ENCODE data around the gene LRBA. TPM values are rescaled to one million over a fixed set of nuclear protein-coding genes. Genes with fewer than 3 reads are reported as not detected.

The LRBA gene
- polyA plus RNA-seq, 1 of the 3 experiments (the other 2 are of a cell fraction): 11.4 TPM

DNA sequence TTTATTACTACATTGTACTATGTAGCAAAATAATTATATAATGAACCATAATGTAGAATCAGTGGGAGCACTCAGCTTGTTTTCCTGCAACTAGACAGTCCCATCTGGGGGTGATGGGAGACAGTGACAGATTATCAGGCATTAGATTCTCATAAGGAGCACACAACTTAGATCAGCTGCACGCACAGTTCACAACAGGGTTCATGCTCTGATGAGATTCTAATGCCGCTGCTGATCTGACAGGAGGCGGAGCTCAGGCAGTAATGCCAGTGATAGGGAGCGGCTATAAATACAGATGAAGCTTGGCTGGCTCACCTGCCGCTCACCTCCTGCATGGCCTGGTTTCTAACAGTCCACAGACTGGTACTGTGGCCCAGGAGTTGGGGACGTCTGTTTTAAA is 233.9 kb downstream of the LRBA start:
- TF ChIP-seq ELF1 (IDR thresholded peaks at IDR 0.05) (no peak), MXI1 (IDR thresholded peaks at IDR 0.05; ENCODE audit: low read depth, low read length) (no peak), RXRA (IDR thresholded peaks at IDR 0.05; ENCODE audit: borderline replicate concordance, low read depth) (no peak), EP300 (IDR thresholded peaks at IDR 0.05; ENCODE audit: borderline replicate concordance in 1 of 2, low read depth in 1 of 2, low read length in 1 of 2) (no peak), RCOR1 (IDR thresholded peaks at IDR 0.05; ENCODE audit: low read length) (no peak), RFX5 (IDR thresholded peaks at IDR 0.05; ENCODE audit: low read length) (no peak), POLR2AphosphoS5 (IDR thresholded peaks at IDR 0.05; ENCODE audit: low read depth, low read length) (no peak), FOXM1 (IDR thresholded peaks at IDR 0.05; ENCODE audit: low read depth) (no peak), SMC3 (IDR thresholded peaks at IDR 0.05; ENCODE audit: low read depth, low read length) (no peak), TAF1 (IDR thresholded peaks at IDR 0.05; ENCODE audit: borderline replicate concordance, low read depth, low read length) (no peak), NFIC (IDR thresholded peaks at IDR 0.05; ENCODE audit: borderline replicate concordance) (no peak)
- TF ChIP-seq, protein P1, sequence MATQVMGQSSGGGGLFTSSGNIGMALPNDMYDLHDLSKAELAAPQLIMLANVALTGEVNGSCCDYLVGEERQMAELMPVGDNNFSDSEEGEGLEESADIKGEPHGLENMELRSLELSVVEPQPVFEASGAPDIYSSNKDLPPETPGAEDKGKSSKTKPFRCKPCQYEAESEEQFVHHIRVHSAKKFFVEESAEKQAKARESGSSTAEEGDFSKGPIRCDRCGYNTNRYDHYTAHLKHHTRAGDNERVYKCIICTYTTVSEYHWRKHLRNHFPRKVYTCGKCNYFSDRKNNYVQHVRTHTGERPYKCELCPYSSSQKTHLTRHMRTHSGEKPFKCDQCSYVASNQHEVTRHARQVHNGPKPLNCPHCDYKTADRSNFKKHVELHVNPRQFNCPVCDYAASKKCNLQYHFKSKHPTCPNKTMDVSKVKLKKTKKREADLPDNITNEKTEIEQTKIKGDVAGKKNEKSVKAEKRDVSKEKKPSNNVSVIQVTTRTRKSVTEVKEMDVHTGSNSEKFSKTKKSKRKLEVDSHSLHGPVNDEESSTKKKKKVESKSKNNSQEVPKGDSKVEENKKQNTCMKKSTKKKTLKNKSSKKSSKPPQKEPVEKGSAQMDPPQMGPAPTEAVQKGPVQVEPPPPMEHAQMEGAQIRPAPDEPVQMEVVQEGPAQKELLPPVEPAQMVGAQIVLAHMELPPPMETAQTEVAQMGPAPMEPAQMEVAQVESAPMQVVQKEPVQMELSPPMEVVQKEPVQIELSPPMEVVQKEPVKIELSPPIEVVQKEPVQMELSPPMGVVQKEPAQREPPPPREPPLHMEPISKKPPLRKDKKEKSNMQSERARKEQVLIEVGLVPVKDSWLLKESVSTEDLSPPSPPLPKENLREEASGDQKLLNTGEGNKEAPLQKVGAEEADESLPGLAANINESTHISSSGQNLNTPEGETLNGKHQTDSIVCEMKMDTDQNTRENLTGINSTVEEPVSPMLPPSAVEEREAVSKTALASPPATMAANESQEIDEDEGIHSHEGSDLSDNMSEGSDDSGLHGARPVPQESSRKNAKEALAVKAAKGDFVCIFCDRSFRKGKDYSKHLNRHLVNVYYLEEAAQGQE (IDR thresholded peaks at IDR 0.05; ENCODE audit: low read depth, low read length): no peak
- TF ChIP-seq, protein P2, sequence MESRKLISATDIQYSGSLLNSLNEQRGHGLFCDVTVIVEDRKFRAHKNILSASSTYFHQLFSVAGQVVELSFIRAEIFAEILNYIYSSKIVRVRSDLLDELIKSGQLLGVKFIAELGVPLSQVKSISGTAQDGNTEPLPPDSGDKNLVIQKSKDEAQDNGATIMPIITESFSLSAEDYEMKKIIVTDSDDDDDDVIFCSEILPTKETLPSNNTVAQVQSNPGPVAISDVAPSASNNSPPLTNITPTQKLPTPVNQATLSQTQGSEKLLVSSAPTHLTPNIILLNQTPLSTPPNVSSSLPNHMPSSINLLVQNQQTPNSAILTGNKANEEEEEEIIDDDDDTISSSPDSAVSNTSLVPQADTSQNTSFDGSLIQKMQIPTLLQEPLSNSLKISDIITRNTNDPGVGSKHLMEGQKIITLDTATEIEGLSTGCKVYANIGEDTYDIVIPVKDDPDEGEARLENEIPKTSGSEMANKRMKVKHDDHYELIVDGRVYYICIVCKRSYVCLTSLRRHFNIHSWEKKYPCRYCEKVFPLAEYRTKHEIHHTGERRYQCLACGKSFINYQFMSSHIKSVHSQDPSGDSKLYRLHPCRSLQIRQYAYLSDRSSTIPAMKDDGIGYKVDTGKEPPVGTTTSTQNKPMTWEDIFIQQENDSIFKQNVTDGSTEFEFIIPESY (IDR thresholded peaks at IDR 0.05; ENCODE audit: borderline replicate concordance, low read depth): no peak
- H3K27ac ChIP-seq (ENCODE audit: low read depth in 2 of 2, low read length in 1 of 2): no peak overlapping the region
- H3F3A ChIP-seq (replicated peaks; ENCODE audit: insufficient read depth): no peaks in the 10 kb centered on the region
- no peaks in the 10 kb centered on the region for H3K27me3 ChIP-seq (ENCODE audit: insufficient read depth)
- peaks cover 0 to 13% of the 10 kb centered on the region in 2 experiments; a peak in 3 of 4 replicates for H3K4me1 ChIP-seq (ENCODE audit: control insufficient read depth in 1 of 2, insufficient read depth in 2 of 2, low read depth in 1 of 2, low read length in 1 of 2)
- no peaks in the 10 kb centered on the region for H4K20me1 ChIP-seq (ENCODE audit: insufficient read depth)
- no peak for DNase-seq
- ChIA-PET CTCF (interaction anchor here (2.1 kb wide), 1 partner anchor 37 kb away, joined by 5 read pairs; no protein-coding TSS in a partner anchor), POLR2A (no interaction called here)
- H3K9ac ChIP-seq: no peak overlapping the region
- H3K9me3 ChIP-seq: no peaks in the 10 kb centered on the region
- H3K4me2 ChIP-seq: no peak overlapping the region
- no peak overlapping the region for H3K4me3 ChIP-seq (ENCODE audit: low read depth in 2 of 2, low read length in 1 of 2)
- H3K9me2 ChIP-seq: no peaks in the 10 kb centered on the region
- H2AFZ ChIP-seq (ENCODE audit: low read depth): no peak overlapping the region
- 99% methylated on average over 6 of the region's 6 CpGs for WGBS (ENCODE audit: low lambda C conversion rate)
- H3K79me2 ChIP-seq (ENCODE audit: insufficient read depth): no peaks in the 10 kb centered on the region
- no peaks in the 10 kb centered on the region for H3K36me3 ChIP-seq (replicated peaks in 1 of 2; ENCODE audit: control insufficient read depth in 1 of 2, insufficient read depth in 2 of 2, low read length in 1 of 2)

All from SK-N-SH (cell line).